Activated T-helper 1 cell treated with anti-CD3 and anti-CD28 coated beads, Interleukin-12 subunit alpha, Interleukin-12 subunit beta, Interleukin-2, Interleukin-4 antibody, amounts not matched to agents 30 ng/mL and 10 ng/mL and 1 ng/mL, durations not matched to agents 14 hours and 24 hours and 36 hours (primary cell): ENCODE measurements around the gene SLC43A1. TPM values are rescaled to one million over a fixed set of nuclear protein-coding genes. Genes with fewer than 3 reads are reported as not detected.
A peak's percentile ranks its signal among the peaks of the same experiment; 100 is the strongest.
"Not testable (repeated sequence)": the region's sequence is repeated elsewhere in the genome, so short reads cannot be mapped to it uniquely, and the experiment has no call there.

Source experiments
- DNase-seq: peaks from one replicate; pipeline ENCODE4 v3.0.0; 2021; ENCODE audit warnings: low spot score
- H3K27ac Mint-ChIP-seq: one replicate; pipeline ENCODE4 v1.8.0; 2021; ENCODE audit warnings: mild to moderate bottlenecking, mixed read lengths
- H3K27me3 Mint-ChIP-seq: one replicate; pipeline ENCODE4 v1.8.0; 2022; ENCODE audit warnings: mild to moderate bottlenecking, moderate library complexity, mixed read lengths; ENCODE audit not compliant: insufficient read depth
- H3K36me3 Mint-ChIP-seq: one replicate; pipeline ENCODE4 v1.8.0; 2021; ENCODE audit warnings: low read depth, mixed read lengths
- H3K4me1 Mint-ChIP-seq: one replicate; pipeline ENCODE4 v1.8.0; 2021; ENCODE audit warnings: low read depth, mixed read lengths
- H3K4me3 Mint-ChIP-seq: one replicate; pipeline ENCODE4 v1.8.0; 2021; ENCODE audit warnings: mild to moderate bottlenecking, moderate library complexity, mixed read lengths
- H3K9me3 Mint-ChIP-seq: one replicate; pipeline ENCODE4 v1.8.0; 2021; ENCODE audit warnings: mixed read lengths
- intact Hi-C: fragments of 100-400 bp; cut with micrococcal nuclease; formaldehyde crosslinking; loops from one replicate; pipeline ENCODE4 v1.15.1; 2024
- total RNA-seq: library from RNA; stranded (reverse); gene quantifications from 2 replicates; pipeline ENCODE4 v1.2.3, GENCODE V29; 2022

The SLC43A1 gene
- total RNA-seq, 1 donor from 2014 or later: 30.3 TPM

- Mint-ChIP-seq H3K4me1 (no peaks in the 10 kb centered on the region), H3K36me3 (peaks cover 14% of the 10 kb centered on the region), H3K9me3 (no peaks in the 10 kb centered on the region), H3K4me3 (no peak overlapping the region), H3K27ac (no peak overlapping the region), H3K27me3 (no peaks in the 10 kb centered on the region)
- intact Hi-C loops: no loop called here
- DNase-seq: no peak
Observed at GRCh38 chr11:57543593-57543992, 28.1 kb upstream of the SLC43A1 start.

GRCh38 chr11:57542582-57542981, 27.1 kb upstream of the SLC43A1 start:
- H3K9me3 Mint-ChIP-seq: no peaks in the 10 kb centered on the region
- H3K4me3 Mint-ChIP-seq: no peak overlapping the region
- peaks cover 14% of the 10 kb centered on the region for H3K36me3 Mint-ChIP-seq
- no peak for DNase-seq
- H3K4me1 Mint-ChIP-seq: no peaks in the 10 kb centered on the region
- intact Hi-C loops: no loop called here
- no peaks in the 10 kb centered on the region for H3K27me3 Mint-ChIP-seq
- peak overlapping the region; percentile 72 for H3K27ac Mint-ChIP-seq

GRCh38 chr11:57541169-57541568, 25.7 kb upstream of the SLC43A1 start:
- no peaks in the 10 kb centered on the region for H3K27me3 Mint-ChIP-seq
- no peaks in the 10 kb centered on the region for H3K9me3 Mint-ChIP-seq
- H3K36me3 Mint-ChIP-seq: peaks cover 12% of the 10 kb centered on the region
- H3K4me3 Mint-ChIP-seq: no peak overlapping the region
- no peak for DNase-seq
- no peak overlapping the region for H3K27ac Mint-ChIP-seq
- no peaks in the 10 kb centered on the region for H3K4me1 Mint-ChIP-seq
- intact Hi-C loops: no loop called here

- H3K4me3 Mint-ChIP-seq: no peak overlapping the region
- no peaks in the 10 kb centered on the region for H3K4me1 Mint-ChIP-seq
- DNase-seq: no peak
- H3K27me3 Mint-ChIP-seq: no peaks in the 10 kb centered on the region
- no peak overlapping the region for H3K27ac Mint-ChIP-seq
- no peaks in the 10 kb centered on the region for H3K9me3 Mint-ChIP-seq
- intact Hi-C loops: no loop called here
- H3K36me3 Mint-ChIP-seq: peaks cover 14% of the 10 kb centered on the region
Observed at GRCh38 chr11:57539342-57539741, 23.8 kb upstream of the SLC43A1 start.

GRCh38 chr11:57536947-57537619, 21.6 kb upstream of the SLC43A1 start, which contains the start of gene SMTNL1:
SMTNL1 (plus strand) TSS chr11:57537595; CDS start chr11:57542643, 5,048 bp downstream.
- no peaks in the 10 kb centered on the region for H3K27me3 Mint-ChIP-seq
- H3K36me3 Mint-ChIP-seq: peaks cover 18% of the 10 kb centered on the region
- no peak within 1 kb of the TSS for H3K4me3 Mint-ChIP-seq
- intact Hi-C loops: no loop called here
- no peaks in the 10 kb centered on the region for H3K9me3 Mint-ChIP-seq
- no peak within 1 kb of the TSS for H3K27ac Mint-ChIP-seq
- DNase-seq: no peak
- peaks cover 2% of the 10 kb centered on the region for H3K4me1 Mint-ChIP-seq

- H3K27ac Mint-ChIP-seq, H3K9me3 Mint-ChIP-seq, DNase-seq, intact Hi-C loops, H3K4me3 Mint-ChIP-seq, H3K27me3 Mint-ChIP-seq: not testable (repeated sequence)
- H3K4me1 Mint-ChIP-seq: peaks cover 14% of the 10 kb centered on the region
- peaks cover 14% of the 10 kb centered on the region for H3K36me3 Mint-ChIP-seq
Observed at GRCh38 chr11:57534449-57534848, 18.9 kb upstream of the SLC43A1 start.

GRCh38 chr11:57530596-57531507, 15.3 kb upstream of the SLC43A1 start, which contains the start of gene TIMM10:
TIMM10 (minus strand) TSS chr11:57530754; CDS start chr11:57530189, 565 bp downstream.
- H3K36me3 Mint-ChIP-seq: peaks cover 14% of the 10 kb centered on the region
- H3K27ac Mint-ChIP-seq: peak within 1 kb of the TSS; percentile 87
- peak within 1 kb of the TSS; percentile 87 for H3K4me3 Mint-ChIP-seq
- H3K4me1 Mint-ChIP-seq: peaks cover 32% of the 10 kb centered on the region
- H3K9me3 Mint-ChIP-seq: no peaks in the 10 kb centered on the region
- intact Hi-C loops: loop anchor here (1.0 to 2.0 kb wide), 12 partner anchors 16 to 1047 kb away; partner anchors contain the start of genes CLP1, MED19, SELENOH and SLC43A1
- no peaks in the 10 kb centered on the region for H3K27me3 Mint-ChIP-seq
- peak; percentile 92 for DNase-seq

GRCh38 chr11:57530215-57530595, 14.7 kb upstream of the SLC43A1 start:
- H3K36me3 Mint-ChIP-seq: peaks cover 14% of the 10 kb centered on the region
- H3K4me1 Mint-ChIP-seq: peaks cover 32% of the 10 kb centered on the region
- no peaks in the 10 kb centered on the region for H3K27me3 Mint-ChIP-seq
- no peaks in the 10 kb centered on the region for H3K9me3 Mint-ChIP-seq
- intact Hi-C loops: loop anchor here (1.0 to 2.0 kb wide), 11 partner anchors 15 to 1048 kb away; partner anchors contain the start of genes CLP1, MED19, SELENOH and SLC43A1
- H3K4me3 Mint-ChIP-seq: peak overlapping the region; percentile 87
- DNase-seq: no peak
- H3K27ac Mint-ChIP-seq: peak overlapping the region; percentile 87

GRCh38 chr11:57529012-57529411, 13.5 kb upstream of the SLC43A1 start:
- intact Hi-C loops: no loop called here
- no peak for DNase-seq
- Mint-ChIP-seq H3K4me3 (peak overlapping the region; percentile 48), H3K4me1 (peaks cover 32% of the 10 kb centered on the region), H3K36me3 (peaks cover 21% of the 10 kb centered on the region), H3K27me3 (no peaks in the 10 kb centered on the region), H3K27ac (no peak overlapping the region), H3K9me3 (no peaks in the 10 kb centered on the region)

GRCh38 chr11:57527056-57527631, 11.6 kb upstream of the SLC43A1 start:
- no peak overlapping the region for H3K27ac Mint-ChIP-seq
- intact Hi-C loops: loop anchor here (1.0 kb wide), 3 partner anchors 34 to 182 kb away; no protein-coding TSS in a partner anchor

GRCh38 chr11:57523419-57523818, 7.9 kb upstream of the SLC43A1 start:
- Mint-ChIP-seq H3K4me3 (no peak overlapping the region), H3K36me3 (peaks cover 17% of the 10 kb centered on the region), H3K27ac (no peak overlapping the region), H3K4me1 (peaks cover 14% of the 10 kb centered on the region), H3K27me3 (no peaks in the 10 kb centered on the region), H3K9me3 (no peaks in the 10 kb centered on the region)
- intact Hi-C loops: no loop called here
- DNase-seq: no peak

More at GRCh38 chr11:57527056-57527631, 11.6 kb upstream of the SLC43A1 start:
- Mint-ChIP-seq H3K27me3 (no peaks in the 10 kb centered on the region), H3K36me3 (peaks cover 17% of the 10 kb centered on the region), H3K4me3 (no peak overlapping the region), H3K9me3 (no peaks in the 10 kb centered on the region), H3K4me1 (peaks cover 31% of the 10 kb centered on the region)
- DNase-seq: peak; percentile 50

- intact Hi-C loops: no loop called here
- Mint-ChIP-seq H3K27ac (no peak overlapping the region), H3K27me3 (peaks cover 4% of the 10 kb centered on the region), H3K36me3 (peaks cover 7% of the 10 kb centered on the region), H3K4me1 (peaks cover 1% of the 10 kb centered on the region), H3K4me3 (no peak overlapping the region), H3K9me3 (no peaks in the 10 kb centered on the region)
- DNase-seq: no peak
Observed at GRCh38 chr11:57521116-57521515, 5.6 kb upstream of the SLC43A1 start.
